Measurements from ENCODE around the gene MYPOP.

DNA sequence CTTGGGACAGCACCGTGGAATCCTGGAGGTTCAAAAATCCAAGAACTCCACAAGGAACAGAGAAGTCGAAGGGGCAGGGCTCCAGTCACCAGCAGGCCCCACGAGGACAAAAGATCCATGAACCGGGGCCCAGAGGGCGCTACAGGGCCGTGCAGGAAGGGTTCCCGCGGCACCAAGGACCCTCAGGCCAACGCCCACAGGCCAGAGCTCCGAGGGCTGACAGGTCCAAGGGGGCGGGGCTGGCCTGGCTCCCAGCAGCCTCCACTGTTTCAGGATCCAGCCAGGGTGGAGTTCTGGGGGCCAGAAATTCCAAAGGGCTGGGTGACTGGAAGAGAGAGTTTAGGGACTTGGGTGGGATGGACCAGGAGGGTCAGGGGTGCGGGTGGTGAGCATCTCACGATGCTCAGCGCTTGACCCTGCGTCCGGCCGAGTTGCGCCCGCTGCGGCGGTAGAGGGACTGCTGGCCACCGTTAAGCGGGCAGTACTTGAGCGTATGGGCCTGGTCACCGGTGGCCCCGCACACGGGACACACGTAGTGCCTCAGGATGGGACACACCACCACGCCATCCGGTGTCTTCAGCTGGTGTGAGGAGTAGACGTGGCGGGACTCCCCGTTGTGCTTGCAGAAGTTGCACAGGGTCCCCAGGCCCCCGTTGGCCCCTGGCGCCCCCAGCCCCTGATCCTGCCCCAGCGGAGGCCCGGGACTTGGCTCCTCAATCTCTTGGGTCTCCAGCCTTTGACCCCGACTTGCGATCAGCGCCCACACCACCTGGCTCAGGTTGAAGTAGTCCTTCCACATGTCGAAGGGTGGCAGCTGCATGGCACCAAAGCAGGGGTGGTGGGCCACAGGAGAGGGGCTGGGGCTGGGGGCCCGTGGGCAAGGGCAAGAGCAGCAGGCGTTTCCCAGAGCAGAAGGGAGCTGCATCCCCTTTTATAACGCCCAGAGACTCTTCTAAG is 11.7 kb upstream of the MYPOP start, which contains the start of gene NANOS2:
- TF ChIP-seq SP1 (IDR thresholded peaks at IDR 0.05), result no peak
- TF ChIP-seq, protein P1, sequence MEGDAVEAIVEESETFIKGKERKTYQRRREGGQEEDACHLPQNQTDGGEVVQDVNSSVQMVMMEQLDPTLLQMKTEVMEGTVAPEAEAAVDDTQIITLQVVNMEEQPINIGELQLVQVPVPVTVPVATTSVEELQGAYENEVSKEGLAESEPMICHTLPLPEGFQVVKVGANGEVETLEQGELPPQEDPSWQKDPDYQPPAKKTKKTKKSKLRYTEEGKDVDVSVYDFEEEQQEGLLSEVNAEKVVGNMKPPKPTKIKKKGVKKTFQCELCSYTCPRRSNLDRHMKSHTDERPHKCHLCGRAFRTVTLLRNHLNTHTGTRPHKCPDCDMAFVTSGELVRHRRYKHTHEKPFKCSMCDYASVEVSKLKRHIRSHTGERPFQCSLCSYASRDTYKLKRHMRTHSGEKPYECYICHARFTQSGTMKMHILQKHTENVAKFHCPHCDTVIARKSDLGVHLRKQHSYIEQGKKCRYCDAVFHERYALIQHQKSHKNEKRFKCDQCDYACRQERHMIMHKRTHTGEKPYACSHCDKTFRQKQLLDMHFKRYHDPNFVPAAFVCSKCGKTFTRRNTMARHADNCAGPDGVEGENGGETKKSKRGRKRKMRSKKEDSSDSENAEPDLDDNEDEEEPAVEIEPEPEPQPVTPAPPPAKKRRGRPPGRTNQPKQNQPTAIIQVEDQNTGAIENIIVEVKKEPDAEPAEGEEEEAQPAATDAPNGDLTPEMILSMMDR (IDR thresholded peaks at IDR 0.05; ENCODE audit: low read depth, low read length, missing input control), result no peak
- no peak for TF ChIP-seq RXRA (IDR thresholded peaks at IDR 0.05)
- no peak for TF ChIP-seq FOXA1 (IDR thresholded peaks at IDR 0.05)
- TF ChIP-seq JUND (IDR thresholded peaks at IDR 0.05), result no peak
